ENCODE measurements around the gene EPAS1.

Gene EPAS1

GRCh38 chr2:46428911-46429436 is 131.8 kb downstream of the EPAS1 start:
- peaks cover 2% of the 10 kb centered on the region for H3K9me3 Mint-ChIP-seq
- no peak overlapping the region for H3K4me3 Mint-ChIP-seq
- H3K27ac Mint-ChIP-seq = no peak overlapping the region
- no peaks in the 10 kb centered on the region for H3K27me3 Mint-ChIP-seq (ENCODE audit: low read depth)
- H3K4me1 Mint-ChIP-seq = peaks cover 9% of the 10 kb centered on the region
- TF ChIP-seq CTCF (IDR thresholded peaks at IDR 0.05; ENCODE audit: unreplicated experiment in 3 of 3) = no peak
- no peaks in the 10 kb centered on the region for H3K36me3 Mint-ChIP-seq (ENCODE audit: low read depth)

GRCh38 chr2:46430413-46430812 is 133.2 kb downstream of the EPAS1 start:
- H3K36me3 Mint-ChIP-seq (ENCODE audit: low read depth) = no peaks in the 10 kb centered on the region
- peaks cover 2% of the 10 kb centered on the region for H3K9me3 Mint-ChIP-seq
- TF ChIP-seq CTCF (IDR thresholded peaks at IDR 0.05; ENCODE audit: unreplicated experiment in 3 of 3) = no peak
- no peak overlapping the region for H3K4me3 Mint-ChIP-seq
- H3K27me3 Mint-ChIP-seq (ENCODE audit: low read depth) = no peaks in the 10 kb centered on the region
- no peak overlapping the region for H3K27ac Mint-ChIP-seq
- H3K4me1 Mint-ChIP-seq = peaks cover 24% of the 10 kb centered on the region

- no peak for TF ChIP-seq CTCF (IDR thresholded peaks at IDR 0.05; ENCODE audit: unreplicated experiment in 3 of 3)
- H3K36me3 Mint-ChIP-seq (ENCODE audit: low read depth) = no peaks in the 10 kb centered on the region
- no peak overlapping the region for H3K4me3 Mint-ChIP-seq
- H3K4me1 Mint-ChIP-seq = peaks cover 30% of the 10 kb centered on the region
- peaks cover 2% of the 10 kb centered on the region for H3K9me3 Mint-ChIP-seq
- H3K27ac Mint-ChIP-seq = no peak overlapping the region
- no peaks in the 10 kb centered on the region for H3K27me3 Mint-ChIP-seq (ENCODE audit: low read depth)
Measured at GRCh38 chr2:46430992-46431391, 133.8 kb downstream of the EPAS1 start.

GRCh38 chr2:46431481-46432235 is 134.5 kb downstream of the EPAS1 start:
- H3K36me3 Mint-ChIP-seq (ENCODE audit: low read depth) = no peaks in the 10 kb centered on the region
- H3K9me3 Mint-ChIP-seq = peaks cover 2% of the 10 kb centered on the region
- H3K27me3 Mint-ChIP-seq (ENCODE audit: low read depth) = no peaks in the 10 kb centered on the region
- peaks cover 36% of the 10 kb centered on the region for H3K4me1 Mint-ChIP-seq
- H3K4me3 Mint-ChIP-seq = no peak overlapping the region
- no peak overlapping the region for H3K27ac Mint-ChIP-seq
- no peak for TF ChIP-seq CTCF (IDR thresholded peaks at IDR 0.05; ENCODE audit: unreplicated experiment in 3 of 3)

- no peak for TF ChIP-seq CTCF (IDR thresholded peaks at IDR 0.05; ENCODE audit: unreplicated experiment in 3 of 3)
- H3K36me3 Mint-ChIP-seq (ENCODE audit: low read depth) = no peaks in the 10 kb centered on the region
- peaks cover 3% of the 10 kb centered on the region for H3K27me3 Mint-ChIP-seq (ENCODE audit: low read depth)
- H3K27ac Mint-ChIP-seq = peak overlapping the region; percentile 60 to 87 (median 76)
- H3K9me3 Mint-ChIP-seq = no peaks in the 10 kb centered on the region
- H3K4me3 Mint-ChIP-seq = peak overlapping the region in 1 of 3 experiments; percentile 9
- H3K4me1 Mint-ChIP-seq = peaks cover 51% of the 10 kb centered on the region
Measured at GRCh38 chr2:46434851-46435273, 137.7 kb downstream of the EPAS1 start.

- H3K36me3 Mint-ChIP-seq (ENCODE audit: low read depth) = no peaks in the 10 kb centered on the region
- H3K27me3 Mint-ChIP-seq (ENCODE audit: low read depth) = peaks cover 5% of the 10 kb centered on the region
- H3K4me1 Mint-ChIP-seq = peaks cover 51% of the 10 kb centered on the region
- no peaks in the 10 kb centered on the region for H3K9me3 Mint-ChIP-seq
- peak overlapping the region in 1 of 3 experiments; percentile 9 for H3K4me3 Mint-ChIP-seq
- no peak for TF ChIP-seq CTCF (IDR thresholded peaks at IDR 0.05; ENCODE audit: unreplicated experiment in 3 of 3)
- peak overlapping the region; percentile 60 to 87 (median 76) for H3K27ac Mint-ChIP-seq
Measured at GRCh38 chr2:46435353-46435752, 138.1 kb downstream of the EPAS1 start.
